ENCODE data around the gene TUBB3. TPM values are rescaled to one million over a fixed set of nuclear protein-coding genes. Genes with fewer than 3 reads are reported as not detected.

Gene TUBB3
- total RNA-seq, 1 donor from 2014 or later, result 3,960 TPM

DNA sequence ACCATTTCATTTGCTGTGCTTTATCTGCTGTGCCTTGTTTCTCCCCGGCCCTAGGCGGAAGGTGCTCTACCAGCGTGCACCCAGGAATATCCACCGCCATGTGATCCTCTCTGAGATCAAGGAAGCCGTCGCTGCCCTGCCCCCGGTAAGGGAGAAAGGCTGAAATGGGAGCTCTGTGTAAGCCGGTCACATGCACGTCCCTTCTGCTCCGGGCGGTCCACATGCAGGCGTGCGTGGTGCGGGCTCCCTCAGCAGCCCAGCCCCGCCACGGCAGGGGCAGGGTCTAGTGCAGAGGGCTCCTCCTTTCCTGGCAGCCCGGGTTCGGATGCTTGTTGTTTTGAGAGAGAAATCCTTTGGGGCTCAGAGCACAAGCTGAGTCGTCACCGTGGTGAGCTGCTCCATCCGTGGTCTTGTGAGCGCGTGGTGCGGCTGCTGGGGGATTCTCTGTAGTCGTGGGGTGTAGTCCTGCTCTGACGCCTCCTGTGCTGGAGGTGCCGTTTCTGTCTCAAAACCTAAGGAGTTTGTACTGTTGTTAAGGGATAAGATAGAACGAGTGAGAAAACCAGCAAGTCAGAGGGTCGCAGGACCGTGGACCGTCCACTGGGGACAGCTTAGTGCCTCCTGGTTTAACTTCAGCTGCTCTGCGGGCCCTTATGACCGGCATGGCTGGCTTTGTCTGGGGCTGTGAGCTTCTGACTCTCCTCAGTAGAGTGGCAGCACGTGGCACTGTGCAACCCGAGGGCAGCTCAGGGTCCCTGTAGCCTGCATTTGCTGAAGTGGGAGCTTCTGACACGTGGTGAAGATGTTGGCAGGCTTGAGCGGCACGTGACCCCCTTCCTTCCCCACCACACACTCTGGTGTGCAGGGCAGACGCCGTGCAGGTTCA, 16.8 kb upstream of the TUBB3 start:
- H3K9me3 Mint-ChIP-seq (ENCODE audit: unreplicated experiment), result peaks cover 5% of the 10 kb centered on the region
- H3K4me3 Mint-ChIP-seq (ENCODE audit: unreplicated experiment), result peak overlapping the region; percentile 68
- peaks cover 7% of the 10 kb centered on the region for H3K27me3 Mint-ChIP-seq (ENCODE audit: unreplicated experiment)
- peak overlapping the region; percentile 92 for H3K27ac Mint-ChIP-seq (ENCODE audit: unreplicated experiment)
- peaks cover 13% of the 10 kb centered on the region for H3K4me1 Mint-ChIP-seq (ENCODE audit: low read depth, unreplicated experiment)
- no peaks in the 10 kb centered on the region for H3K36me3 Mint-ChIP-seq (ENCODE audit: unreplicated experiment)
- TF ChIP-seq, protein P1, sequence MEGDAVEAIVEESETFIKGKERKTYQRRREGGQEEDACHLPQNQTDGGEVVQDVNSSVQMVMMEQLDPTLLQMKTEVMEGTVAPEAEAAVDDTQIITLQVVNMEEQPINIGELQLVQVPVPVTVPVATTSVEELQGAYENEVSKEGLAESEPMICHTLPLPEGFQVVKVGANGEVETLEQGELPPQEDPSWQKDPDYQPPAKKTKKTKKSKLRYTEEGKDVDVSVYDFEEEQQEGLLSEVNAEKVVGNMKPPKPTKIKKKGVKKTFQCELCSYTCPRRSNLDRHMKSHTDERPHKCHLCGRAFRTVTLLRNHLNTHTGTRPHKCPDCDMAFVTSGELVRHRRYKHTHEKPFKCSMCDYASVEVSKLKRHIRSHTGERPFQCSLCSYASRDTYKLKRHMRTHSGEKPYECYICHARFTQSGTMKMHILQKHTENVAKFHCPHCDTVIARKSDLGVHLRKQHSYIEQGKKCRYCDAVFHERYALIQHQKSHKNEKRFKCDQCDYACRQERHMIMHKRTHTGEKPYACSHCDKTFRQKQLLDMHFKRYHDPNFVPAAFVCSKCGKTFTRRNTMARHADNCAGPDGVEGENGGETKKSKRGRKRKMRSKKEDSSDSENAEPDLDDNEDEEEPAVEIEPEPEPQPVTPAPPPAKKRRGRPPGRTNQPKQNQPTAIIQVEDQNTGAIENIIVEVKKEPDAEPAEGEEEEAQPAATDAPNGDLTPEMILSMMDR (IDR thresholded peaks at IDR 0.05; ENCODE audit: partially characterized antibody, unreplicated experiment), result peak; percentile 28
- DNase-seq, result peak; percentile 53

DNA sequence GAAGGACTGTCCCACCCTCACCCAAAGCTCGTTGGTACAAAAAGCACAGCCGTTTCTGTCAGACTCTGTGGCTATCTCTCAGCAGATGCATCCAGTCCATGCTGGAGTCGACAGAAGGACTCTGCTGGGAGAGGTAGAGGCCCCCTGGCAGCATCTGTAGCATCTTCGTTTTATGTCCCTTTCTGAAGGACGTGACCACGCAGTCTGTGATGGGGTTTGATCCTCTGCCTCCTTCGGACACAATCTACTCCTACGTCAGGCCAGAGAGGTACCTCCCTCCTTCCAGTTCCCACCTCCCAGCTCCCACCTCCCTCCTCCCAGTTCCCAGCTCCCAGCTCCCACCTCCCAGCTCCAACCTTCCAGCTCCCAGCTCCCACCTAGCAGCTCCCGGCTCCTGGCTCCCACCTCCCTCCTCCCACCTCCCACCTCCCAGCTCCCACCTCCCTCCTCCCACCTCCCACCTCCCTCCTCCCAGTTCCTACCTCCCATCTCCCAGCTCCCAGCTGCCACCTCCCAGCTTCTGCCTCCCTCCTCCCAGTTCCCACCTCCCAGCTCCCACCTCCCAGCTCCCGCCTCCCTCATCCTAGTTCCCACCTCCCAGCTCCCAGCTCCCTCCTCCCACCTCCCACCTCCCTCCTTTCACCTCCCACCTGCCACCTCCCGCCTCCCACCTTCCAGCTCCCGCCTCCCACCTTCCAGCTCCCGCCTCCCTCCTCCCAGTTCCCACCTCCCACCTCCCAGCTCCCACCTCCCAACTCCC, 15.9 kb upstream of the TUBB3 start:
- H3K27me3 Mint-ChIP-seq (ENCODE audit: unreplicated experiment), result peaks cover 7% of the 10 kb centered on the region
- DNase-seq, result no peak
- H3K36me3 Mint-ChIP-seq (ENCODE audit: unreplicated experiment), result no peaks in the 10 kb centered on the region
- H3K27ac Mint-ChIP-seq (ENCODE audit: unreplicated experiment), result peak overlapping the region; percentile 92
- TF ChIP-seq, protein P1 (IDR thresholded peaks at IDR 0.05; ENCODE audit: partially characterized antibody, unreplicated experiment), result no peak
- H3K4me1 Mint-ChIP-seq (ENCODE audit: low read depth, unreplicated experiment), result peaks cover 13% of the 10 kb centered on the region
- H3K4me3 Mint-ChIP-seq (ENCODE audit: unreplicated experiment), result no peak overlapping the region
- H3K9me3 Mint-ChIP-seq (ENCODE audit: unreplicated experiment), result peaks cover 5% of the 10 kb centered on the region

DNA sequence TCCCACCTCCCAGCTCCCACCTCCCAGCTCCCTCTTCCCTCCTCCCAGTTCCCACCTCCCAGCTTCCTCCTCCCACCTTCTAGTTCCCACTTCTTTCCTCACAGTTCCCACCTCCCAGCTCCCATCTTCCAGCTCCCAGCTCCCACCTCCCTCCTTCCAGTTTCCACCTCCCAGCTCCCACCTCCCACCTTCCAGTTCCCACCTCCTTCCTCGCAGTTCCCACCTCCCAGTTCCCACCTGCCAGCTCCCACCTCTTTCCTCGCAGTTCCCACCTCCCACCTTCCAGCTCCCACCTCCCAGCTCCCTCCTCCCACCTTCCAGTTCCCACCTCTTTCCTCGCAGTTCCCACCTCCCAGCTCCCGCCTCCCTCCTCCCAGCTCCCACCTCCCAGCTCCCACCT, 14.9 kb upstream of the TUBB3 start:
- H3K27ac Mint-ChIP-seq (ENCODE audit: unreplicated experiment), result no peak overlapping the region
- H3K4me3 Mint-ChIP-seq (ENCODE audit: unreplicated experiment), result no peak overlapping the region
- TF ChIP-seq, protein P1 (IDR thresholded peaks at IDR 0.05; ENCODE audit: partially characterized antibody, unreplicated experiment), result no peak
- H3K4me1 Mint-ChIP-seq (ENCODE audit: low read depth, unreplicated experiment), result peaks cover 13% of the 10 kb centered on the region
- DNase-seq, result no peak
- H3K27me3 Mint-ChIP-seq (ENCODE audit: unreplicated experiment), result peaks cover 7% of the 10 kb centered on the region
- peaks cover 5% of the 10 kb centered on the region for H3K9me3 Mint-ChIP-seq (ENCODE audit: unreplicated experiment)
- no peaks in the 10 kb centered on the region for H3K36me3 Mint-ChIP-seq (ENCODE audit: unreplicated experiment)

DNA sequence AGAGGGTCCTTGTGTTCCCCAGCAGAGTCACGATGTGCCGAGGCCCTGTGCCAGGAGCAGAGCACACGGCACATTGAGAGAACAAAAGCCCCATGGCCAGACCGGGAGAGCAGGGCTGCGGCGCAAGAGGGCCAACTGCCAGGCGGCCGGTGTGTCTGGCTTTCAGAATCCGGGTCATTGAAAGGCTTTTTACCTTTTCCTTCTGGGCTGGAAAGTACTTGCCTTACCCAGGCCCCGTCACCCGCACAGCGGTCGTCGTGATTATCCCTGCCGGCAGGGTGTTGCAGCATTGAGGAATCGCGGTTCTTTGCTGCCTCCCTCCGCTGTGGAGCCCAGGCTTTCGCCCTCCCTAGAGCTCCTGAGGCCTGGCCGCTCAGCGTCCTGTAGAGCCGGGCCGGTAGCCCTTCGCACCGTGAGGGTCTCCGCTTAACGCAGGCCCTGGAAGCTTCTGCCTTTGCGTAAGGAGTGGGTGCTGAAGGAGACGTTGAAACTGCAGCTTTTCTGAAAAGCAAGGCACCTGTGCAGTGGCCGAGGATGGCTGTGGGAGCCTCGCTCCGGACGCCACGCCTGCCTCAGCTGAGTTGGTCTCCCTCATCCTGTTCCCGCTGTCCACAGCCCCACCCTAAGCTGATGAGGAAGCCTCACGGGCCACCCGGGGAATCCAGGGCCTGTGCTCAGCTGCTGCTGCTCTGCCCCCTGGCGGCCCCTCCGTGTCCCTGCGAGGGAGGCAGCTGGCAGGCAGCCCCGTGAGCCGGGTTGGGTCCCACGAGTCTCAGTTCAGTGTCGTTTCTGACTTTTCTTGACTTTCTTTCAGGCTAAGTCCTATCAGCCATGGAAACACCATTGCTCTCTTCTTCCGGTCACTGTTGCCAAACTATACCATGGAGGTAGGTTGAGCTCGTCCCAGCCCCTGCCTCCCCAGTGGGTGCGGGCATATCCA, 13.1 kb upstream of the TUBB3 start:
- Mint-ChIP-seq H3K27ac (ENCODE audit: unreplicated experiment) (peak overlapping the region; percentile 70), H3K4me3 (ENCODE audit: unreplicated experiment) (peak overlapping the region; percentile 15), H3K27me3 (ENCODE audit: unreplicated experiment) (peaks cover 12% of the 10 kb centered on the region), H3K36me3 (ENCODE audit: unreplicated experiment) (no peaks in the 10 kb centered on the region), H3K9me3 (ENCODE audit: unreplicated experiment) (peaks cover 9% of the 10 kb centered on the region), H3K4me1 (ENCODE audit: low read depth, unreplicated experiment) (peaks cover 13% of the 10 kb centered on the region)
- TF ChIP-seq, protein P1 (IDR thresholded peaks at IDR 0.05; ENCODE audit: partially characterized antibody, unreplicated experiment), result peak; percentile 95
- DNase-seq, result peak; percentile 93

Data from glutamatergic neuron (in vitro differentiated cells).